WTC11 (cell line): ENCODE results near the gene NOC3L. TPM values are rescaled to one million over a fixed set of nuclear protein-coding genes. Genes with fewer than 3 reads are reported as not detected.

Experiments
- ATAC-seq: fragments of 200-7000 bp; cut with Tn5 transposase; 2 replicates; pipeline ENCODE4 v1.10.0; 2021; ENCODE audit warnings: mild to moderate bottlenecking, moderate library complexity
- CTCF ChIA-PET: fragments of 300-600 bp; sonication (Branson Sonifier 250); formaldehyde crosslinking; loops from one replicate; lab custom pipeline; 2021; ENCODE audit warnings: antibody characterized with exemption; lab: Charles Lee
- POLR2A ChIA-PET: fragments of 350-600 bp; sonication (Branson Sonifier 250); formaldehyde crosslinking; loops from one replicate; lab custom pipeline; 2021; ENCODE audit warnings: antibody characterized with exemption; lab: Charles Lee
- DNase-seq: peaks from one replicate; pipeline ENCODE4 v3.0.0; 2021; ENCODE audit warnings: low spot score
- H3K27ac Mint-ChIP-seq: 2 replicates; pipeline ENCODE4 v1.8.0; 2021; ENCODE audit warnings: mixed read lengths
- H3K27me3 Mint-ChIP-seq: 2 replicates; pipeline ENCODE4 v1.8.0; 2021; ENCODE audit warnings: low read depth, mild to moderate bottlenecking, moderate library complexity, mixed read lengths
- H3K36me3 Mint-ChIP-seq: 2 replicates; pipeline ENCODE4 v1.8.0; 2021; ENCODE audit warnings: mixed read lengths
- H3K4me1 Mint-ChIP-seq: 2 replicates; pipeline ENCODE4 v1.8.0; 2022; ENCODE audit warnings: mixed read lengths
- H3K4me3 Mint-ChIP-seq: 2 replicates; pipeline ENCODE4 v1.8.0; 2021; ENCODE audit warnings: mild to moderate bottlenecking, moderate library complexity, mixed read lengths
- H3K9me3 Mint-ChIP-seq: 2 replicates; pipeline ENCODE4 v1.8.0; 2021; ENCODE audit warnings: mixed read lengths
- ATF1 ChIP-seq: sonication (generic); formaldehyde crosslinking; IDR thresholded peaks from 2 replicates; pipeline ENCODE4 v1.8.1; 2023; ENCODE audit warnings: mild to moderate bottlenecking, moderate library complexity, missing genetic modification reagents
- CREM ChIP-seq: sonication (generic); formaldehyde crosslinking; IDR thresholded peaks from 2 replicates; pipeline ENCODE4 v1.8.1; 2022; ENCODE audit warnings: mild to moderate bottlenecking, missing genetic modification reagents, moderate library complexity
- HMGA2 ChIP-seq: fragments of 250-450 bp; sonication (Bioruptor Pico); IDR thresholded peaks from 2 replicates; pipeline ENCODE4 v1.4.0; 2021; ENCODE audit warnings: mild to moderate bottlenecking, moderate library complexity
- KAT7 ChIP-seq: sonication (generic); formaldehyde crosslinking; IDR thresholded peaks from 2 replicates; pipeline ENCODE4 v1.8.1; 2023; ENCODE audit warnings: missing genetic modification reagents, mild to moderate bottlenecking, borderline replicate concordance
- PRRX2 ChIP-seq: fragments of 250-450 bp; sonication (Bioruptor Pico); IDR thresholded peaks from 2 replicates; pipeline ENCODE4 v1.8.0; 2021; ENCODE audit warnings: mild to moderate bottlenecking
- ZNF396 ChIP-seq: fragments of 250-450 bp; sonication (Bioruptor Pico); IDR thresholded peaks from 2 replicates; pipeline ENCODE4 v1.8.0; 2021; ENCODE audit warnings: mild to moderate bottlenecking, moderate library complexity, borderline replicate concordance
- total RNA-seq: library from RNA; stranded (reverse); gene quantifications from 3 replicates; pipeline ENCODE4 v1.2.3, GENCODE V29; 2021
- TF ChIP-seq, protein P1 (sequence below): sonication (generic); formaldehyde crosslinking; IDR thresholded peaks from 2 replicates; pipeline ENCODE4 v1.8.1; 2023; ENCODE audit warnings: mild to moderate bottlenecking, missing genetic modification reagents
- TF ChIP-seq, protein P2 (sequence below): fragments of 250-450 bp; sonication (Bioruptor Pico); conservative IDR thresholded peaks from 2 replicates; pipeline ENCODE4 v1.9.0; 2021; ENCODE audit warnings: mild to moderate bottlenecking
- TF ChIP-seq, protein P3 (sequence below): sonication (generic); formaldehyde crosslinking; IDR thresholded peaks from 2 replicates; pipeline ENCODE4 v1.8.0; 2023; ENCODE audit warnings: mild to moderate bottlenecking, missing genetic modification reagents
- TF ChIP-seq, protein P4 (sequence below): sonication (generic); formaldehyde crosslinking; IDR thresholded peaks from 2 replicates; pipeline ENCODE4 v1.8.1; 2023; ENCODE audit warnings: mild to moderate bottlenecking, moderate library complexity, missing genetic modification reagents
- TF ChIP-seq, protein P5 (sequence below): sonication (generic); formaldehyde crosslinking; IDR thresholded peaks from 2 replicates; pipeline ENCODE4 v1.8.0; 2023; ENCODE audit warnings: missing genetic modification reagents
- TF ChIP-seq, protein P6 (sequence below): sonication (generic); formaldehyde crosslinking; IDR thresholded peaks from 2 replicates; pipeline ENCODE4 v1.8.1; 2022; ENCODE audit warnings: mild to moderate bottlenecking, moderate library complexity, missing genetic modification reagents
- TF ChIP-seq, protein P7 (sequence below): fragments of 250-450 bp; sonication (Bioruptor Pico); IDR thresholded peaks from 2 replicates; pipeline ENCODE4 v1.9.0; 2021; ENCODE audit warnings: moderate library complexity, mild to moderate bottlenecking, inconsistent platforms, borderline replicate concordance
- TF ChIP-seq, protein P8 (sequence below): fragments of 250-450 bp; sonication (Bioruptor Pico); IDR thresholded peaks from 2 replicates; pipeline ENCODE4 v1.9.0; 2021; ENCODE audit warnings: mild to moderate bottlenecking

Gene NOC3L
- total RNA-seq, 1 experiment from 2014 or later, result 26.1 TPM

DNA sequence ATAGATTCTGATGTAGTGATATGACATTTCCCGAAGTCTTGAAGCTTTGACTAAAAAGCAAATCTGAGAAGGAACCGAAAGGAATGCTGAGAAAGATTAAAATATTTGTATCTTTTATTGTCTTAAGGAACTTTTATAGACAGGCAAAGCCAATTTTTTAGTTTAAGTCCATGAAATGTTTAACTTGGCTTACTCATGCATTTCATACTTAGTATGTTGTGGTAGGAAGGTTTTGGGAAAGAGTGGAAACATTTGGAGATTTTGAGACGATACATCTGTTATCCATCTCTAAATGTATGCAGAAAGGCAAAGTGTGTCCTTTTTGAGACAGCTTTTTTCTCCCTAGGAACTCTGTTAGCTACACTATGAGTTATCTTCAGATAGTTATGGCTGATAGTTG lies 49.7 kb upstream of the NOC3L start (continued):
- TF ChIP-seq, protein P1, sequence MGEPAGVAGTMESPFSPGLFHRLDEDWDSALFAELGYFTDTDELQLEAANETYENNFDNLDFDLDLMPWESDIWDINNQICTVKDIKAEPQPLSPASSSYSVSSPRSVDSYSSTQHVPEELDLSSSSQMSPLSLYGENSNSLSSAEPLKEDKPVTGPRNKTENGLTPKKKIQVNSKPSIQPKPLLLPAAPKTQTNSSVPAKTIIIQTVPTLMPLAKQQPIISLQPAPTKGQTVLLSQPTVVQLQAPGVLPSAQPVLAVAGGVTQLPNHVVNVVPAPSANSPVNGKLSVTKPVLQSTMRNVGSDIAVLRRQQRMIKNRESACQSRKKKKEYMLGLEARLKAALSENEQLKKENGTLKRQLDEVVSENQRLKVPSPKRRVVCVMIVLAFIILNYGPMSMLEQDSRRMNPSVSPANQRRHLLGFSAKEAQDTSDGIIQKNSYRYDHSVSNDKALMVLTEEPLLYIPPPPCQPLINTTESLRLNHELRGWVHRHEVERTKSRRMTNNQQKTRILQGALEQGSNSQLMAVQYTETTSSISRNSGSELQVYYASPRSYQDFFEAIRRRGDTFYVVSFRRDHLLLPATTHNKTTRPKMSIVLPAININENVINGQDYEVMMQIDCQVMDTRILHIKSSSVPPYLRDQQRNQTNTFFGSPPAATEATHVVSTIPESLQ (CRISPR knock-in tag), result no peak
- TF ChIP-seq, protein P2, sequence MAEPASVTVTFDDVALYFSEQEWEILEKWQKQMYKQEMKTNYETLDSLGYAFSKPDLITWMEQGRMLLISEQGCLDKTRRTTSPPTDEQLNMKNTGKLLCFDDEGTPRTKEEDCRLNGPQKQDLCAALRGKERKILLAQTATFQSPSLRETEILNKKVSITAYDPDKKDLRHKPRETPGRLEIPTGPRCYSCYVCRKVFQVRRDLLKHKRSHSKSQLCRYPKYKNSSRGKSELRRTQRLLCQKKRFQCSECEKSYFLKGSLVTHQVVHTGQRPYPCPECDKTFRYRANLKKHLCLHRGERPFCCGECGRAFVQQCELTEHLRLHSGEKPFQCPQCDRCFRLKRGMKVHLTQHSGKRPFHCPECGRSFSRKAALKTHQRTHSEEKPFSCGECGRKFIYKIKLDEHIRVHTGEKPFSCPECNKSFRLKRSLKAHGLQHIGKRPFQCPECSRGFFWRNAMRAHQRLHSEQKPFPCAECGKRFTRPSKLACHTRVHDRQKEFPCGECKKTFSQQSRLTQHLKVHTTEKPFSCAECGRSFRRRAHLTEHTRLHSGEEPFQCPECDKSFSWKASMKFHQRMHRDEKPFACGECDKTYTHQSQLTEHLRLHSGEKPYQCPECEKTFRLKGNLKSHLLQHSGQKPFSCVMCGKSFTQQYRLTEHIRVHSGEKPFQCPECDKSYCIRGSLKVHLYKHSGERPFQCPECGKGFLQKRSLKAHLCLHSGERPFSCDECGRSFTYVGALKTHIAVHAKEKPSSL (CRISPR knock-in tag), result no peak

DNA sequence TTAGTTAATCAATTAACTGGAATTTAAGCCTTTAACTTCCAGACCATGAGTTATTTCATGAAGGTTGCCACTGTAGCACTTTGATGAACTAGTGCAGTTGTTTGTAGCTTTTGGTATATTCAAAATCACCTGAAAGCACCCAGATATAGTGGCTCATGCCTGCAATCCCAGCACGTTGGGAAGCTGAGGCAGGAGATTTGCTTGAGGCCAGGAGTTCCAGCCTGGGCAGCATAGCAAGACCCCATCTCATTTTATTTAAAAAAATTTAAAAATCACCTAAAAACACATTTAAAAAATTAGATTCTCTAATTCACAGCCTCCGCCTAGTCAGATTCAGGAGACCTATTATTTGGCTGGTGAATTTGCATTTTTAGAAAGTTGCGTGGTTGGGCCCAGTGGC lies 48.6 kb upstream of the NOC3L start:
- ChIA-PET POLR2A (no interaction called here), CTCF (interaction anchor here (1.2 to 2.5 kb wide), 4 partner anchors 10 to 91 kb away, joined by 3 to 14 read pairs (median 4); no protein-coding TSS in a partner anchor)
- H3K36me3 Mint-ChIP-seq, result no peaks in the 10 kb centered on the region
- no peak overlapping the region for H3K27ac Mint-ChIP-seq
- peaks cover 5% of the 10 kb centered on the region for H3K27me3 Mint-ChIP-seq
- no peaks in the 10 kb centered on the region for H3K9me3 Mint-ChIP-seq
- ATAC-seq, result no peak
- H3K4me1 Mint-ChIP-seq, result peaks cover 4% of the 10 kb centered on the region
- no peak overlapping the region for H3K4me3 Mint-ChIP-seq
- DNase-seq, result no peak
- TF ChIP-seq, protein P3, sequence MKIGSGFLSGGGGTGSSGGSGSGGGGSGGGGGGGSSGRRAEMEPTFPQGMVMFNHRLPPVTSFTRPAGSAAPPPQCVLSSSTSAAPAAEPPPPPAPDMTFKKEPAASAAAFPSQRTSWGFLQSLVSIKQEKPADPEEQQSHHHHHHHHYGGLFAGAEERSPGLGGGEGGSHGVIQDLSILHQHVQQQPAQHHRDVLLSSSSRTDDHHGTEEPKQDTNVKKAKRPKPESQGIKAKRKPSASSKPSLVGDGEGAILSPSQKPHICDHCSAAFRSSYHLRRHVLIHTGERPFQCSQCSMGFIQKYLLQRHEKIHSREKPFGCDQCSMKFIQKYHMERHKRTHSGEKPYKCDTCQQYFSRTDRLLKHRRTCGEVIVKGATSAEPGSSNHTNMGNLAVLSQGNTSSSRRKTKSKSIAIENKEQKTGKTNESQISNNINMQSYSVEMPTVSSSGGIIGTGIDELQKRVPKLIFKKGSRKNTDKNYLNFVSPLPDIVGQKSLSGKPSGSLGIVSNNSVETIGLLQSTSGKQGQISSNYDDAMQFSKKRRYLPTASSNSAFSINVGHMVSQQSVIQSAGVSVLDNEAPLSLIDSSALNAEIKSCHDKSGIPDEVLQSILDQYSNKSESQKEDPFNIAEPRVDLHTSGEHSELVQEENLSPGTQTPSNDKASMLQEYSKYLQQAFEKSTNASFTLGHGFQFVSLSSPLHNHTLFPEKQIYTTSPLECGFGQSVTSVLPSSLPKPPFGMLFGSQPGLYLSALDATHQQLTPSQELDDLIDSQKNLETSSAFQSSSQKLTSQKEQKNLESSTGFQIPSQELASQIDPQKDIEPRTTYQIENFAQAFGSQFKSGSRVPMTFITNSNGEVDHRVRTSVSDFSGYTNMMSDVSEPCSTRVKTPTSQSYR (CRISPR knock-in tag), result no peak
- TF ChIP-seq KAT7 (CRISPR knock-in tag) (no peak), HMGA2 (no peak), PRRX2 (CRISPR knock-in tag) (no peak), ZNF396 (CRISPR knock-in tag) (no peak), ATF1 (CRISPR knock-in tag) (no peak), CREM (CRISPR knock-in tag) (no peak)
- TF ChIP-seq, protein P4, sequence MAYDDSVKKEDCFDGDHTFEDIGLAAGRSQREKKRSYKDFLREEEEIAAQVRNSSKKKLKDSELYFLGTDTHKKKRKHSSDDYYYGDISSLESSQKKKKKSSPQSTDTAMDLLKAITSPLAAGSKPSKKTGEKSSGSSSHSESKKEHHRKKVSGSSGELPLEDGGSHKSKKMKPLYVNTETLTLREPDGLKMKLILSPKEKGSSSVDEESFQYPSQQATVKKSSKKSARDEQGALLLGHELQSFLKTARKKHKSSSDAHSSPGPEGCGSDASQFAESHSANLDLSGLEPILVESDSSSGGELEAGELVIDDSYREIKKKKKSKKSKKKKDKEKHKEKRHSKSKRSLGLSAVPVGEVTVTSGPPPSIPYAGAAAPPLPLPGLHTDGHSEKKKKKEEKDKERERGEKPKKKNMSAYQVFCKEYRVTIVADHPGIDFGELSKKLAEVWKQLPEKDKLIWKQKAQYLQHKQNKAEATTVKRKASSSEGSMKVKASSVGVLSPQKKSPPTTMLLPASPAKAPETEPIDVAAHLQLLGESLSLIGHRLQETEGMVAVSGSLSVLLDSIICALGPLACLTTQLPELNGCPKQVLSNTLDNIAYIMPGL, result no peak
- TF ChIP-seq, protein P5, sequence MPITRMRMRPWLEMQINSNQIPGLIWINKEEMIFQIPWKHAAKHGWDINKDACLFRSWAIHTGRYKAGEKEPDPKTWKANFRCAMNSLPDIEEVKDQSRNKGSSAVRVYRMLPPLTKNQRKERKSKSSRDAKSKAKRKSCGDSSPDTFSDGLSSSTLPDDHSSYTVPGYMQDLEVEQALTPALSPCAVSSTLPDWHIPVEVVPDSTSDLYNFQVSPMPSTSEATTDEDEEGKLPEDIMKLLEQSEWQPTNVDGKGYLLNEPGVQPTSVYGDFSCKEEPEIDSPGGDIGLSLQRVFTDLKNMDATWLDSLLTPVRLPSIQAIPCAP, result no peak
- TF ChIP-seq, protein P6, sequence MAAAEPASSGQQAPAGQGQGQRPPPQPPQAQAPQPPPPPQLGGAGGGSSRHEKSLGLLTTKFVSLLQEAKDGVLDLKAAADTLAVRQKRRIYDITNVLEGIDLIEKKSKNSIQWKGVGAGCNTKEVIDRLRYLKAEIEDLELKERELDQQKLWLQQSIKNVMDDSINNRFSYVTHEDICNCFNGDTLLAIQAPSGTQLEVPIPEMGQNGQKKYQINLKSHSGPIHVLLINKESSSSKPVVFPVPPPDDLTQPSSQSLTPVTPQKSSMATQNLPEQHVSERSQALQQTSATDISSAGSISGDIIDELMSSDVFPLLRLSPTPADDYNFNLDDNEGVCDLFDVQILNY (CRISPR knock-in tag), result no peak
- TF ChIP-seq, protein P2 (CRISPR knock-in tag), result no peak
- TF ChIP-seq, protein P7, sequence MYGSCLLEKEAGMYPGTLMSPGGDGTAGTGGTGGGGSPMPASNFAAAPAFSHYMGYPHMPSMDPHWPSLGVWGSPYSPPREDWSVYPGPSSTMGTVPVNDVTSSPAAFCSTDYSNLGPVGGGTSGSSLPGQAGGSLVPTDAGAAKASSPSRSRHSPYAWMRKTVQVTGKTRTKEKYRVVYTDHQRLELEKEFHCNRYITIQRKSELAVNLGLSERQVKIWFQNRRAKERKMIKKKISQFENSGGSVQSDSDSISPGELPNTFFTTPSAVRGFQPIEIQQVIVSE (CRISPR knock-in tag), result no peak
- TF ChIP-seq, protein P8, sequence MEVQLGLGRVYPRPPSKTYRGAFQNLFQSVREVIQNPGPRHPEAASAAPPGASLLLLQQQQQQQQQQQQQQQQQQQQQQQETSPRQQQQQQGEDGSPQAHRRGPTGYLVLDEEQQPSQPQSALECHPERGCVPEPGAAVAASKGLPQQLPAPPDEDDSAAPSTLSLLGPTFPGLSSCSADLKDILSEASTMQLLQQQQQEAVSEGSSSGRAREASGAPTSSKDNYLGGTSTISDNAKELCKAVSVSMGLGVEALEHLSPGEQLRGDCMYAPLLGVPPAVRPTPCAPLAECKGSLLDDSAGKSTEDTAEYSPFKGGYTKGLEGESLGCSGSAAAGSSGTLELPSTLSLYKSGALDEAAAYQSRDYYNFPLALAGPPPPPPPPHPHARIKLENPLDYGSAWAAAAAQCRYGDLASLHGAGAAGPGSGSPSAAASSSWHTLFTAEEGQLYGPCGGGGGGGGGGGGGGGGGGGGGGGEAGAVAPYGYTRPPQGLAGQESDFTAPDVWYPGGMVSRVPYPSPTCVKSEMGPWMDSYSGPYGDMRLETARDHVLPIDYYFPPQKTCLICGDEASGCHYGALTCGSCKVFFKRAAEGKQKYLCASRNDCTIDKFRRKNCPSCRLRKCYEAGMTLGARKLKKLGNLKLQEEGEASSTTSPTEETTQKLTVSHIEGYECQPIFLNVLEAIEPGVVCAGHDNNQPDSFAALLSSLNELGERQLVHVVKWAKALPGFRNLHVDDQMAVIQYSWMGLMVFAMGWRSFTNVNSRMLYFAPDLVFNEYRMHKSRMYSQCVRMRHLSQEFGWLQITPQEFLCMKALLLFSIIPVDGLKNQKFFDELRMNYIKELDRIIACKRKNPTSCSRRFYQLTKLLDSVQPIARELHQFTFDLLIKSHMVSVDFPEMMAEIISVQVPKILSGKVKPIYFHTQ (CRISPR knock-in tag), result no peak
